ENCODE results near the gene WDFY1. TPM values are rescaled to one million over a fixed set of nuclear protein-coding genes. Genes with fewer than 3 reads are reported as not detected.
"Not testable (repeated sequence)": the region's sequence is repeated elsewhere in the genome, so short reads cannot be mapped to it uniquely, and the experiment has no call there.

WDFY1 gene
- total and polyA plus RNA-seq, 8 donors: 5.5 to 25.9 (median 14.9) TPM

GRCh38 chr2:223877721-223878410, 67.3 kb downstream of the WDFY1 start:
- no peak for FAIRE-seq
- no peak for TF ChIP-seq CTCF (IDR thresholded peaks at IDR 0.05)
- ATAC-seq: no peak
- WGBS, 2 donors: 88 to 95% methylated on average over 6 of the region's 6 CpGs
- Histone ChIP-seq H3K9me3 (no peaks in the 10 kb centered on the region), H3K4me1 (no peaks in the 10 kb centered on the region), H3K36me3 (peaks cover 0 to 44% (median 11%) of the 10 kb centered on the region in 3 donors), H3K27me3 (no peaks in the 10 kb centered on the region), H3K27ac (no peak overlapping the region), H3K4me3 (no peak overlapping the region)
- DNase-seq: no peak
- intact Hi-C loops (cut with DNase I): no loop called here

GRCh38 chr2:223873672-223874071, 71.5 kb downstream of the WDFY1 start:
- ATAC-seq: no peak
- Histone ChIP-seq H3K4me3 (no peak overlapping the region), H3K36me3 (peaks cover 0 to 17% (median 11%) of the 10 kb centered on the region in 3 donors), H3K9me3 (no peaks in the 10 kb centered on the region), H3K27me3 (no peaks in the 10 kb centered on the region), H3K27ac (no peak overlapping the region), H3K4me1 (no peaks in the 10 kb centered on the region)
- 97 to 98% methylated on average over 3 of the region's 3 CpGs for WGBS, 2 donors
- no peak for TF ChIP-seq CTCF (IDR thresholded peaks at IDR 0.05)
- FAIRE-seq: no peak
- DNase-seq: no peak
- intact Hi-C loops (cut with DNase I): no loop called here

GRCh38 chr2:223872772-223873171, 72.4 kb downstream of the WDFY1 start:
- H3K27me3 ChIP-seq; intact Hi-C loops (cut with DNase I); H3K4me1 ChIP-seq; ATAC-seq; H3K36me3 ChIP-seq; FAIRE-seq; DNase-seq; H3K27ac ChIP-seq; H3K9me3 ChIP-seq; H3K4me3 ChIP-seq: not testable (repeated sequence)
- WGBS, 2 donors: 95 to 96% methylated on average over 2 of the region's 2 CpGs

GRCh38 chr2:223871661-223872060, 73.5 kb downstream of the WDFY1 start:
- H3K27me3 ChIP-seq; H3K4me1 ChIP-seq; H3K9me3 ChIP-seq; H3K36me3 ChIP-seq; FAIRE-seq; DNase-seq; intact Hi-C loops (cut with DNase I); H3K27ac ChIP-seq; H3K4me3 ChIP-seq; ATAC-seq: not testable (repeated sequence)
- WGBS, 2 donors: 95 to 96% methylated on average over 12 of the region's 12 CpGs

GRCh38 chr2:223870840-223871611, 74.1 kb downstream of the WDFY1 start:
- no peak for ATAC-seq
- no peak for DNase-seq
- Histone ChIP-seq H3K27ac (no peak overlapping the region), H3K27me3 (no peaks in the 10 kb centered on the region), H3K4me3 (no peak overlapping the region), H3K9me3 (no peaks in the 10 kb centered on the region), H3K36me3 (no peaks in the 10 kb centered on the region), H3K4me1 (no peaks in the 10 kb centered on the region)
- intact Hi-C loops (cut with DNase I): no loop called here
- no peak for FAIRE-seq
- TF ChIP-seq CTCF (IDR thresholded peaks at IDR 0.05): no peak
- WGBS, 2 donors: 94 to 97% methylated on average over 7 of the region's 7 CpGs

GRCh38 chr2:223868005-223868404, 77.1 kb downstream of the WDFY1 start:
- H3K27ac ChIP-seq: no peak overlapping the region
- ATAC-seq (peak in 1 of 4 donors; percentile 16), FAIRE-seq (no peak), DNase-seq (no peak)
- no peak overlapping the region for H3K4me3 ChIP-seq
- intact Hi-C loops (cut with DNase I): no loop called here
- no peaks in the 10 kb centered on the region for H3K27me3 ChIP-seq
- no peaks in the 10 kb centered on the region for H3K4me1 ChIP-seq
- H3K9me3 ChIP-seq: no peaks in the 10 kb centered on the region
- TF ChIP-seq CTCF (IDR thresholded peaks at IDR 0.05): no peak
- 84 to 87% methylated on average over 3 of the region's 3 CpGs for WGBS, 2 donors
- H3K36me3 ChIP-seq: no peaks in the 10 kb centered on the region
